ENCODE data around the gene PRR12.

- no peak for TF ChIP-seq CTCF (IDR thresholded peaks at IDR 0.05)
- TF ChIP-seq POLR2AphosphoS5 (IDR thresholded peaks at IDR 0.05; ENCODE audit: low read depth, low read length) = no peak
- TF ChIP-seq SIN3A (IDR thresholded peaks at IDR 0.05; ENCODE audit: borderline replicate concordance, insufficient read depth, low read depth, low read length) = 0 out of 2 replicates have a peak, but pooled peaks have one; percentile 58
These were observed 74.6 kb downstream of the PRR12 start, which contains the start of the genes BCL2L12 and IRF3 for GRCh38 chr19:49665351-49666119.
